Activated T-cell treated with anti-CD3 and anti-CD28 coated beads, Interleukin-2, amount 50 U/mL, for 24 hours (primary cell): ENCODE results near the gene ATCAY.

Experiments
- DNase-seq: peaks from one replicate; pipeline ENCODE4 v3.0.0-alpha.2; 2020
- H3K27ac Mint-ChIP-seq: 2 replicates; pipeline ENCODE4 v1.8.0; 2020; ENCODE audit warnings: mild to moderate bottlenecking, mixed read lengths
- H3K27me3 Mint-ChIP-seq: 2 replicates; pipeline ENCODE4 v1.8.0; 2020; ENCODE audit warnings: mixed read lengths
- H3K36me3 Mint-ChIP-seq: 2 replicates; pipeline ENCODE4 v1.8.0; 2020; ENCODE audit warnings: low read depth, mixed read lengths
- H3K4me1 Mint-ChIP-seq: 2 replicates; pipeline ENCODE4 v1.8.0; 2020; ENCODE audit warnings: low read depth, mixed read lengths
- H3K4me3 Mint-ChIP-seq: 2 replicates; pipeline ENCODE4 v1.8.0; 2020; ENCODE audit warnings: mild to moderate bottlenecking, moderate library complexity, mixed read lengths
- H3K9me3 Mint-ChIP-seq: 2 replicates; pipeline ENCODE4 v1.8.0; 2020; ENCODE audit warnings: mixed read lengths

Gene ATCAY, protein sequence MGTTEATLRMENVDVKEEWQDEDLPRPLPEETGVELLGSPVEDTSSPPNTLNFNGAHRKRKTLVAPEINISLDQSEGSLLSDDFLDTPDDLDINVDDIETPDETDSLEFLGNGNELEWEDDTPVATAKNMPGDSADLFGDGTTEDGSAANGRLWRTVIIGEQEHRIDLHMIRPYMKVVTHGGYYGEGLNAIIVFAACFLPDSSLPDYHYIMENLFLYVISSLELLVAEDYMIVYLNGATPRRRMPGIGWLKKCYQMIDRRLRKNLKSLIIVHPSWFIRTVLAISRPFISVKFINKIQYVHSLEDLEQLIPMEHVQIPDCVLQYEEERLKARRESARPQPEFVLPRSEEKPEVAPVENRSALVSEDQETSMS

DNA sequence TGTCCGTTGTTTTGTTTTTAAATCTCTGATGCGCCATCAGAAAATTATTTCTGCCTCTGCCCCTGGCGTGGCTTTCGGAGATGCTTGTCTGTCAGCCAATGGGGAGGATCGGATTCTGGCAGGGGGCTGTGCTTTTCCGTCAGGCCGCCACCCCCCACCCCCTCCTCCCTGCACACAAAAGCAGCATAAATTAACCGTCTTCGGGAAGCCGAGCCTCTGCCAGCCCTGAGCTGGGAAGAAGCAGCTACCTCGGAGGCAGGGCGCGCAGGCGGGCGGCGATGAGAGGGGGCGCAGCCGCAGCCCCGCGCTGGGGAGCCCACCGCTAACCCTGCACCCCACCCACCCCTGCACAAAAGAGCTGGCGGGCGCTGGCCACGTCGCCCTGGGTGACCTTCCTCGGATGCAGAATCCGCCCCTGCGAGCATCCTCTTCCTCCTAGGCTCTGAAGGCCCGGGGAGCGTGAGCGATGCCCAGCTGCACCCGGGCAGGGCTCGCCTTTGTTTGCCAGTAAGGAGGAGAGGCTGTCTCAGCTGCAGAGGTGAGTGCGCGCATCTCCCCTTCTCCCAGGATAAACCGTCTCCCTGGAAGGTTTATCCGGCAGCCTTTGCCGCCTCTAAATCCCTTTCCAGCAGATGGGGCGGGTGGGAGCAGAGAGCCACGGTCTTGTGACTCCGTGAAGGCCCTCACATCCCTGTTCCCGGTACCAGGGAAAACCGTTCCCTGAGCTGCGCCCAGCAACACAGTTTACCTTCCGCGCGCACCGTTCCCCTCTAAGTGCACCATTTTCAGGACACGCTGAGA is at the start of gene ATCAY:
Gene ATCAY, plus strand, starts transcription at position 215 of the 801 bp plus-strand sequence. CDS start 5,083 bp downstream, outside the sequence.
- Mint-ChIP-seq H3K4me1 (peaks cover 13% of the 10 kb centered on the region), H3K4me3 (no peak within 1 kb of the TSS), H3K9me3 (no peaks in the 10 kb centered on the region), H3K36me3 (no peaks in the 10 kb centered on the region), H3K27me3 (peaks cover 70% of the 10 kb centered on the region), H3K27ac (no peak within 1 kb of the TSS)
- no peak for DNase-seq

DNA sequence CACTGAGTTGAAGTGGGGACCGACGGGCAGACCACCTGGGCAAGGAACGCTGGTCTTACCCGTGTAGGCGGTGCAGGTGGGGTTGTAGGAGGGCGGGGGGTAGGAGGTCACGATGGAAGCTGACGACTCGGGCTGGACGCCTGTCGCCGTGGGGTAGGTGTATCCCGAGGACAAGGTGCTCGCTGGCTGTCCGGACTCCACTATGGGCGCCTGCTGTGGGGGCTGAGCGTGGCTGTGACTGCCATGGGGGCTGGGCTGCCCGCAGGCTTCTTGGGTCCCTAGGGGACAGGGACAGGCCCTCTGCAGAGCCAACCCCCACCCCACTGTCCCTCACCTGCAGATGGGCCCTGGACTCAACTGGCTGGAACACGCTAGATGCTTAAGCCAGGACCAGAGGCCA is 48.9 kb upstream of the ATCAY start:
- Mint-ChIP-seq H3K27ac (no peak overlapping the region), H3K27me3 (peaks cover 3% of the 10 kb centered on the region), H3K36me3 (no peaks in the 10 kb centered on the region), H3K4me1 (peaks cover 3% of the 10 kb centered on the region), H3K9me3 (no peaks in the 10 kb centered on the region), H3K4me3 (no peak overlapping the region)
- no peak for DNase-seq

GRCh38 chr19:3832001-3832400 is 48.5 kb upstream of the ATCAY start:
- Mint-ChIP-seq H3K36me3 (no peaks in the 10 kb centered on the region), H3K4me3 (no peak overlapping the region), H3K9me3 (peaks cover under 1% of the 10 kb centered on the region), H3K27ac (no peak overlapping the region), H3K27me3 (peaks cover 3% of the 10 kb centered on the region), H3K4me1 (peaks cover 6% of the 10 kb centered on the region)
- no peak for DNase-seq

DNA sequence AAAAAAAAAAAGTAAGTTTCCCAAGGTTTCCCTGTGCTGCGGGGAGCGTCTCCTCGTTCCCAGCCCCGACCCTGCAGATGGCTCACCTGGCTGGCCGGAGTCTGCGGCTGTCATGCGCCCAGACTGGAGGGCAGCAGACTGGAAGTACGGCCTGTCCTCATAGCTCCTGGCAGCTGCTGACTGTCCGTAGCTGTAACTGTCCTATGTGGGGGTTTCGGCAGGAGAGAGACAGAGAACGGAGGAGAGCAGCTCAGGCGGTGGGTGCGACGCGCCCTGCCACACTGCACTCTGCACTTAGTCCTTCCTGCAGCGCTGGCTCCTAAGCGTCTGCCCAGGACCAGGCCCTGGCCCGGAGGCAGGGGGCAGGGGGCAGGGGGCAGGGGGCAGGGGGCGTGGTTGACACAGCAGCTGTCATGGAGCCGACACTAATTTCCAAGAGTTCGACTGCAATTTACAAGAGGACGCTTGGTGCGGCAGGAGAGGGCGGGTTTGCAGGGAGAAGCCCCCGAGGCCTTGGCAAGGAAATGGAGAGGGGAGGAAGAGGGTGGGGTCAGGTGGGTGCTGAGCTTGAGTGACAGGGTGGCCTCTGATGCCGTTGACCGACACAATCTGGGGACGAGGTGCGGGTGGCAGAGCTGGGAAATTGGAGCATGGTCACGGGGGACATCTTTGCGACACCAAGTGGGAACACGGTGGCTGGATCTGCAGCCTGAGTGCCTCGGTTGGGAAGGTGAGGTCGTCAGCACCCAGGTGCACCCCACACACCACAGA is 46.7 kb upstream of the ATCAY start:
- peaks cover 7% of the 10 kb centered on the region for H3K4me1 Mint-ChIP-seq
- H3K9me3 Mint-ChIP-seq, result peaks cover 12% of the 10 kb centered on the region
- H3K4me3 Mint-ChIP-seq, result no peak overlapping the region
- DNase-seq, result no peak
- H3K36me3 Mint-ChIP-seq, result no peaks in the 10 kb centered on the region
- H3K27me3 Mint-ChIP-seq, result peaks cover 3% of the 10 kb centered on the region
- H3K27ac Mint-ChIP-seq, result no peak overlapping the region

DNA sequence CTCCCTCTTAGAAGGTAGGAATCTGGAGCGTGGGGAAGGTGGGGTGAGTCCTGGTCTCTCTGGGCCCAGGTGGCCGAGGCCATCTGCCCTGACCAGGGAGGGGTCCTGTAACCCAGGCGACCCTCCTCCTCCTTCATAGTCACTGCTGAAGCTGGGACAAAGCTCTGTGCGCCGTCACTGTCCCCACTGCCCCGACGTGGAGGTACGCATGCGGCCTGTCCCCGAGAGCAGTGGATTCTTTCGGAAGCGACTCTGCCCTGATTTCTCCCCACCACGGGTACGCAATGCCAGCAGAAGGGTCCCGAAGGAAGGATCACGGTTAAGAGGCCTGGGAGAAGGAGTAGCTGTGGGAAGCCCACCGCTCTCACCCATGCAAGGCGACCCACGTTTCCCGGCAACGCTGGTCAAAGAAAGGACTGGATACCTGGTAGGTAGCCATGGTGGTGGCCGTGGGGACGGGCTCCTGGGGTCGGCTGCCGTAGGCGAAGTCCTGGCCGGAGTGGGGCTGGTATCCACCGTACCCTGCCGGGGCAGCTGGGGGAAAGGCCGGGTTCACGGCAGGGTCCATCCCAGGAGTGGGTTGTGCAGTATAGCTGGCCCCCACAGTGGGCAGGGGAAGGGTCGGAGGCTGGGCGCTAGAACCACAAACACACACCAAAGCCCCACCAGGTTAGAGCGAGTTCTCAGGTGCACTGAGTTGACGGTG is 46.0 kb upstream of the ATCAY start:
- Mint-ChIP-seq H3K36me3 (no peaks in the 10 kb centered on the region), H3K4me1 (peaks cover 7% of the 10 kb centered on the region), H3K27ac (no peak overlapping the region), H3K27me3 (peaks cover 3% of the 10 kb centered on the region), H3K4me3 (no peak overlapping the region), H3K9me3 (peaks cover 12% of the 10 kb centered on the region)
- no peak for DNase-seq

GRCh38 chr19:3835055-3835435 is 45.4 kb upstream of the ATCAY start:
- Mint-ChIP-seq H3K9me3 (peaks cover 12% of the 10 kb centered on the region), H3K4me1 (peaks cover 7% of the 10 kb centered on the region), H3K27me3 (peaks cover 3% of the 10 kb centered on the region), H3K27ac (no peak overlapping the region), H3K36me3 (no peaks in the 10 kb centered on the region), H3K4me3 (no peak overlapping the region)
- DNase-seq, result no peak

- Mint-ChIP-seq H3K27me3 (no peaks in the 10 kb centered on the region), H3K36me3 (no peaks in the 10 kb centered on the region), H3K9me3 (peaks cover 12% of the 10 kb centered on the region), H3K27ac (no peak overlapping the region), H3K4me1 (peaks cover 7% of the 10 kb centered on the region), H3K4me3 (no peak overlapping the region)
- DNase-seq, result no peak
Observed at GRCh38 chr19:3836887-3837286, 43.6 kb upstream of the ATCAY start.

- DNase-seq, result no peak
- no peaks in the 10 kb centered on the region for H3K36me3 Mint-ChIP-seq
Observed at GRCh38 chr19:3837332-3837731, 43.2 kb upstream of the ATCAY start.

DNA sequence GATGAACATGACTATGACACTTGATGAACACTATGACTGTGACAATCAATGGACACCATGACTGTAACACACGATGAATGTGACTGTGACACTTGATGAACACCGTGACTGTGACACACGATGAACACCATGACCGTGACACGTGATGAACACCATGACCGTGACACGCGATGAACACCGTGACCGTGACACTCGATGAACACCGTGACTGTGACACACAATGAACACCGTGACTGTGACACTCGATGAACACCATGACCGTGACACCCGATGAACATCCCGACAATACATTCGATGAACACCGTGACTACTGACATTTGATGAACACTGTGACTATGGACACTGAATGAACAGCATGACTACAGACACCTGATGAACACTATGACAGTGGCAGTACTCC is 42.6 kb upstream of the ATCAY start:
- H3K9me3 Mint-ChIP-seq, result peaks cover 12% of the 10 kb centered on the region

More at GRCh38 chr19:3837332-3837731, 43.2 kb upstream of the ATCAY start:
- peaks cover 7% of the 10 kb centered on the region for H3K4me1 Mint-ChIP-seq
- no peak overlapping the region for H3K4me3 Mint-ChIP-seq
- no peaks in the 10 kb centered on the region for H3K27me3 Mint-ChIP-seq
- H3K9me3 Mint-ChIP-seq, result peaks cover 12% of the 10 kb centered on the region
- H3K27ac Mint-ChIP-seq, result no peak overlapping the region

GRCh38 chr19:3838661-3839060 is 41.8 kb upstream of the ATCAY start:
- Mint-ChIP-seq H3K9me3 (peaks cover 12% of the 10 kb centered on the region), H3K4me3 (no peak overlapping the region), H3K27ac (no peak overlapping the region), H3K4me1 (peaks cover 7% of the 10 kb centered on the region), H3K36me3 (no peaks in the 10 kb centered on the region), H3K27me3 (no peaks in the 10 kb centered on the region)
- DNase-seq, result no peak

More for the DNA sequence above, 42.6 kb upstream of the ATCAY start:
- peaks cover 7% of the 10 kb centered on the region for H3K4me1 Mint-ChIP-seq
- no peak for DNase-seq
- H3K27ac Mint-ChIP-seq, result no peak overlapping the region
- no peaks in the 10 kb centered on the region for H3K36me3 Mint-ChIP-seq
- H3K27me3 Mint-ChIP-seq, result no peaks in the 10 kb centered on the region
- no peak overlapping the region for H3K4me3 Mint-ChIP-seq

- H3K36me3 Mint-ChIP-seq, result no peaks in the 10 kb centered on the region
- no peaks in the 10 kb centered on the region for H3K27me3 Mint-ChIP-seq
Observed at GRCh38 chr19:3839941-3840340, 40.5 kb upstream of the ATCAY start.

GRCh38 chr19:3840804-3841203 is 39.7 kb upstream of the ATCAY start:
- Mint-ChIP-seq H3K4me1 (peaks cover 7% of the 10 kb centered on the region), H3K27me3 (no peaks in the 10 kb centered on the region), H3K4me3 (no peak overlapping the region), H3K27ac (no peak overlapping the region), H3K36me3 (no peaks in the 10 kb centered on the region), H3K9me3 (peaks cover 12% of the 10 kb centered on the region)
- no peak for DNase-seq

More at GRCh38 chr19:3839941-3840340, 40.5 kb upstream of the ATCAY start:
- Mint-ChIP-seq H3K27ac (no peak overlapping the region), H3K9me3 (peaks cover 12% of the 10 kb centered on the region), H3K4me3 (no peak overlapping the region), H3K4me1 (peaks cover 7% of the 10 kb centered on the region)
- DNase-seq, result no peak

- Mint-ChIP-seq H3K4me3 (no peak overlapping the region), H3K4me1 (no peaks in the 10 kb centered on the region), H3K36me3 (no peaks in the 10 kb centered on the region), H3K27ac (no peak overlapping the region), H3K27me3 (no peaks in the 10 kb centered on the region), H3K9me3 (peaks cover 3% of the 10 kb centered on the region)
- no peak for DNase-seq
Observed at GRCh38 chr19:3842948-3843347, 37.5 kb upstream of the ATCAY start.

DNA sequence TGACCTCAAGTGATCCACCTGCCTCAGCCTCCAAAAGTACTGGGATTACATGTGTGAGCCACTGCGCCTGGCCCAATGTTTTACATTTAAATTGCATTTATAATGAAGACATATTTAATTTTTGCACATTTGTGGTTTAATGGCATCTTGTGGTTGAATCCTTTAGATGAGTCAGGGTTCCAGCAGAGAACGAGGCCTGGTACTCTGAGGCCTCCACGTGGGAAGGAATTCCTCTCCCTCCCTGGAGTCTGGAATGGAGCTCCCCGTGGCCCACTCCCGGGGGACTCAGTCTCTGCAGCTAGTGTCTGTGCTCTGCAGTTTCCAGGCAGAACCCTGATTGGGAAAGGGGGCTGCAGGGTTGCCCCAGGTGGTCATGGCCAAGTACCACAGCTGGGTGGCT is 35.9 kb upstream of the ATCAY start:
- Mint-ChIP-seq H3K4me1 (no peaks in the 10 kb centered on the region), H3K27me3 (no peaks in the 10 kb centered on the region), H3K36me3 (no peaks in the 10 kb centered on the region), H3K9me3 (no peaks in the 10 kb centered on the region), H3K27ac (no peak overlapping the region), H3K4me3 (no peak overlapping the region)
- no peak for DNase-seq
